ENCODE data around the gene C4BPA.

- TF ChIP-seq, protein P1, sequence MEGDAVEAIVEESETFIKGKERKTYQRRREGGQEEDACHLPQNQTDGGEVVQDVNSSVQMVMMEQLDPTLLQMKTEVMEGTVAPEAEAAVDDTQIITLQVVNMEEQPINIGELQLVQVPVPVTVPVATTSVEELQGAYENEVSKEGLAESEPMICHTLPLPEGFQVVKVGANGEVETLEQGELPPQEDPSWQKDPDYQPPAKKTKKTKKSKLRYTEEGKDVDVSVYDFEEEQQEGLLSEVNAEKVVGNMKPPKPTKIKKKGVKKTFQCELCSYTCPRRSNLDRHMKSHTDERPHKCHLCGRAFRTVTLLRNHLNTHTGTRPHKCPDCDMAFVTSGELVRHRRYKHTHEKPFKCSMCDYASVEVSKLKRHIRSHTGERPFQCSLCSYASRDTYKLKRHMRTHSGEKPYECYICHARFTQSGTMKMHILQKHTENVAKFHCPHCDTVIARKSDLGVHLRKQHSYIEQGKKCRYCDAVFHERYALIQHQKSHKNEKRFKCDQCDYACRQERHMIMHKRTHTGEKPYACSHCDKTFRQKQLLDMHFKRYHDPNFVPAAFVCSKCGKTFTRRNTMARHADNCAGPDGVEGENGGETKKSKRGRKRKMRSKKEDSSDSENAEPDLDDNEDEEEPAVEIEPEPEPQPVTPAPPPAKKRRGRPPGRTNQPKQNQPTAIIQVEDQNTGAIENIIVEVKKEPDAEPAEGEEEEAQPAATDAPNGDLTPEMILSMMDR (IDR thresholded peaks at IDR 0.05; ENCODE audit: insufficient read depth, low read depth, low read length): no peak
- no peak for TF ChIP-seq EZH2 (IDR thresholded peaks at IDR 0.05; ENCODE audit: insufficient read depth, low read length)
These were observed 5.0 kb downstream of the C4BPA start for GRCh38 chr1:207109004-207109403.

All from astrocyte (in vitro differentiated cells and primary cell).